K562 (cell line): Measurements from ENCODE around the gene TUBB4B. TPM values are rescaled to one million over a fixed set of nuclear protein-coding genes. Genes with fewer than 3 reads are reported as not detected.

Source experiments
- ARID1B ChIP-seq: fragments of 450-650 bp; IDR thresholded peaks from 2 replicates; pipeline ENCODE4 v1.6.1; 2016; ENCODE audit warnings: antibody characterized with exemption, mild to moderate bottlenecking, inconsistent platforms
- ELF1 ChIP-seq: fragments of 200-800 bp; sonication (Bioruptor generic); IDR thresholded peaks from 2 replicates; pipeline ENCODE4 v1.6.1; 2016; ENCODE audit warnings: missing genetic modification characterization, missing compliant biosample characterization
- FOXA3 ChIP-seq, 2 experiments: fragments of 450-650 bp in 1 of 2; sonication (generic) in 1 of 2; formaldehyde crosslinking; IDR thresholded peaks in 1 of 2; conservative IDR thresholded peaks in 1 of 2; 2 replicates each; pipeline versions ENCODE4 v1.4.0 to v1.8.0; 2020 to 2022; ENCODE audit warnings: mild to moderate bottlenecking in 2 of 2, missing genetic modification reagents in 1 of 2
- HNRNPH1 ChIP-seq: fragments of 200-400 bp; formaldehyde crosslinking; optimal IDR thresholded peaks from 2 replicates; pipeline ENCODE3; 2017; ENCODE audit warnings: low read depth, mild to moderate bottlenecking, low read length, moderate library complexity
- KLF16 ChIP-seq: IDR thresholded peaks from 2 replicates; pipeline ENCODE4 v1.6.1; 2016; ENCODE audit warnings: antibody characterized with exemption
- MAFF ChIP-seq: IDR thresholded peaks from 2 replicates; pipeline ENCODE4 v1.6.1; 2012; ENCODE audit warnings: low read length, improper control_type of control experiment
- MCM3 ChIP-seq: fragments of 450-650 bp; IDR thresholded peaks from 2 replicates; pipeline ENCODE4 v1.6.1; 2016
- NR3C1 ChIP-seq: sonication (generic); formaldehyde crosslinking; IDR thresholded peaks from 2 replicates; pipeline ENCODE4 v1.8.1; 2022; ENCODE audit warnings: missing genetic modification reagents
- PTTG1 ChIP-seq: fragments of 450-650 bp; IDR thresholded peaks from 2 replicates; pipeline ENCODE4 v1.6.1; 2016; ENCODE audit warnings: low read depth, mild to moderate bottlenecking, missing genetic modification characterization, missing compliant biosample characterization
- SMC3 ChIP-seq: conservative IDR thresholded peaks from 2 replicates; pipeline ENCODE4 v1.6.1; 2011; ENCODE audit warnings: low read depth, low read length, improper control_type of control experiment; ENCODE audit not compliant: insufficient read depth
- SOX6 ChIP-seq: fragments of 450-650 bp; IDR thresholded peaks from 2 replicates; pipeline ENCODE4 v1.6.1; 2014; ENCODE audit warnings: mild to moderate bottlenecking
- TEAD1 ChIP-seq, 2 experiments: fragments of 450-650 bp in 1 of 2; sonication (generic) in 1 of 2; formaldehyde crosslinking; IDR thresholded peaks; 2 replicates each; pipeline versions ENCODE4 v1.4.0 to v1.8.0; 2020 to 2022; ENCODE audit warnings: mild to moderate bottlenecking in 2 of 2, missing genetic modification reagents in 1 of 2
- THRAP3 ChIP-seq: fragments of 450-650 bp; IDR thresholded peaks from 2 replicates; pipeline ENCODE4 v1.6.1; 2016; ENCODE audit warnings: mild to moderate bottlenecking, inconsistent platforms, borderline replicate concordance
- ZNF408 ChIP-seq: fragments of 250-450 bp; sonication (Bioruptor Pico); IDR thresholded peaks from 2 replicates; pipeline ENCODE4 v1.4.0; 2020; ENCODE audit warnings: low read depth, mild to moderate bottlenecking, moderate library complexity
- polyA plus RNA-seq, 8 experiments: library from polyadenylated mRNA; depleted of rRNA in 4 of 8; stranded (reverse) in 5 of 8; unstranded in 3 of 8; fragments of >200 nt; fragmentation: Nextera tagmentation in 2 of 8; fragmentation: Illumina TruSeq in 1 of 8; extraction: Ambion mirVana in 2 of 8; extraction: Trizol in 1 of 8; gene quantifications; 2 replicates each; pipeline versions ENCODE4 v1.2.1 to v1.2.3, GENCODE V29; 2011 to 2014; ENCODE audit warnings: inconsistent platforms in 1 of 8, missing spikeins in 1 of 8
- total RNA-seq, 7 experiments: library from RNA; depleted of rRNA in 6 of 7; stranded (reverse); fragments of >200 nt in 6 of 7; fragmentation: Illumina TruSeq in 2 of 7; extraction: Trizol in 2 of 7; gene quantifications; 2 replicates each; pipeline versions ENCODE4 v1.2.1 to v1.2.3, GENCODE V29; 2011 to 2021; ENCODE audit warnings: low replicate concordance in 1 of 7
- TF ChIP-seq, protein P1 (sequence below): fragments of 450-650 bp; IDR thresholded peaks from one replicate; pipeline ENCODE4 v1.6.1; 2018; ENCODE audit warnings: mild to moderate bottlenecking, moderate library complexity; ENCODE audit not compliant: partially characterized antibody
- TF ChIP-seq, protein P2 (sequence below), 2 experiments: fragments of 450-650 bp; IDR thresholded peaks; 2 replicates each; pipeline ENCODE4 v1.6.1; 2016
- TF ChIP-seq, protein P3 (sequence below), 2 experiments: fragments of 450-650 bp; formaldehyde crosslinking in 1 of 2; IDR thresholded peaks; 2 replicates each; pipeline versions ENCODE4 v1.4.0 to v1.6.1; 2014 to 2020; ENCODE audit warnings: mild to moderate bottlenecking in 2 of 2, borderline replicate concordance in 1 of 2, low read depth in 1 of 2

Gene TUBB4B
- total and polyA plus RNA-seq, 9 of the 15 experiments (the other 6 are each of a cell fraction or from before 2014, with no cell fraction given), result 24.1 to 443 (median 268) TPM

DNA sequence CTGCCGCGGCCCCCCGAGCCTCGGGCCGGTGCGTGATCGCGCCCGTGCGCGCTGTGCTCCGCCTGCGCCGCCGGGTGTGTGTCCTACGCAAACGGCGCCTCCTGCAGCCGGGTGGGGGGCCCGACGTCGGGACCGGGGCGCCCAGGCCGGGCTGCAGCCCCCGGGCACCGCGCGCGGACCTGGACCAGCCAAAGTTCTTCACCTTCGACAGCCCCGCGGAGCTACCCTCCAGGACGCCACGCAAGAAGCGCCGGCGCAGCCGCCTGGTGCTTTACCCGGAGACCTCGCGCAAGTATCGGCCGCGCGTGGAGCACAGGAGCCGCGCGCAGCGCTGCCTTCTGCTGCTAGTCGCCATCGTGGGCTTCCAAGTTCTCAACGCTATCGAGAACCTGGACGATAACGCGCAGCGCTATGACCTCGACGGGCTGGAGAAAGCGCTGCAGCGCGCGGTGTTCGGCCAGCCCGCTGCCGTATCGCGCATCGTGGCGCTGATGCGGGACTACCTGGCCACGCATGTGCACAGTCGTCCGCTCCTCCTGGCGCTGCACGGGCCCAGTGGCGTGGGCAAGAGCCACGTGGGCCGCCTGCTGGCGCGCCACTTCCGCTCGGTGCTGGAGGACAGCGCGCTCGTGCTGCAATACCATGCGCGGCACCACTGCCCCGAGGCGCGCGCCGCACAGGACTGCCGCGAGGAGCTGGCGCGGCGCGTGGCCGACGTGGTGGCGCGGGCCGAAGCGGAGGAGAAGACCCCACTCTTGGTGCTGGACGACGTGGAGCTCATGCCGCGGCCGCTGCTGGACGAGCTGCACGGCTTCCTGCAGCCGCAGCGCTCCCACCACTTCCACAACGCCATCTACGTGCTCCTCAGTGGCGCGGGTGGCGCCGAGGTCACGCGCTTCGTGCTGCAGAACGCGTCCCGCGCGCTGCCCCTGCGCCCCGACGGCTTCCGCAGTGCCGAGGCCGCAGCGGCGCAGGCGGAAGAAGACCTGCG is 37.9 kb downstream of the TUBB4B start (continued):
- TF ChIP-seq MAFF, result no peak
- no peak for TF ChIP-seq KLF16
- no peak for TF ChIP-seq PTTG1 (tag)
- TF ChIP-seq, protein P1, sequence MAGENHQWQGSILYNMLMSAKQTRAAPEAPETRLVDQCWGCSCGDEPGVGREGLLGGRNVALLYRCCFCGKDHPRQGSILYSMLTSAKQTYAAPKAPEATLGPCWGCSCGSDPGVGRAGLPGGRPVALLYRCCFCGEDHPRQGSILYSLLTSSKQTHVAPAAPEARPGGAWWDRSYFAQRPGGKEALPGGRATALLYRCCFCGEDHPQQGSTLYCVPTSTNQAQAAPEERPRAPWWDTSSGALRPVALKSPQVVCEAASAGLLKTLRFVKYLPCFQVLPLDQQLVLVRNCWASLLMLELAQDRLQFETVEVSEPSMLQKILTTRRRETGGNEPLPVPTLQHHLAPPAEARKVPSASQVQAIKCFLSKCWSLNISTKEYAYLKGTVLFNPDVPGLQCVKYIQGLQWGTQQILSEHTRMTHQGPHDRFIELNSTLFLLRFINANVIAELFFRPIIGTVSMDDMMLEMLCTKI, result no peak
- TF ChIP-seq FOXA3 (CRISPR knock-in tag; conservative IDR thresholded peaks at IDR 0.05 in 1 of 2, IDR thresholded peaks at IDR 0.05 in 1 of 2), result no peak
- TF ChIP-seq THRAP3, result no peak
- no peak for TF ChIP-seq ELF1 (tag)
- TF ChIP-seq HNRNPH1, result no peak
- TF ChIP-seq NR3C1, result no peak
- no peak for TF ChIP-seq SOX6
- no peak for TF ChIP-seq SMC3
- TF ChIP-seq, protein P2, sequence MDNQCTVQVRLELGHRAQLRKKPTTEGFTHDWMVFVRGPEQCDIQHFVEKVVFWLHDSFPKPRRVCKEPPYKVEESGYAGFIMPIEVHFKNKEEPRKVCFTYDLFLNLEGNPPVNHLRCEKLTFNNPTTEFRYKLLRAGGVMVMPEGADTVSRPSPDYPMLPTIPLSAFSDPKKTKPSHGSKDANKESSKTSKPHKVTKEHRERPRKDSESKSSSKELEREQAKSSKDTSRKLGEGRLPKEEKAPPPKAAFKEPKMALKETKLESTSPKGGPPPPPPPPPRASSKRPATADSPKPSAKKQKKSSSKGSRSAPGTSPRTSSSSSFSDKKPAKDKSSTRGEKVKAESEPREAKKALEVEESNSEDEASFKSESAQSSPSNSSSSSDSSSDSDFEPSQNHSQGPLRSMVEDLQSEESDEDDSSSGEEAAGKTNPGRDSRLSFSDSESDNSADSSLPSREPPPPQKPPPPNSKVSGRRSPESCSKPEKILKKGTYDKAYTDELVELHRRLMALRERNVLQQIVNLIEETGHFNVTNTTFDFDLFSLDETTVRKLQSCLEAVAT (IDR thresholded peaks at IDR 0.05), result peak in 1 of 2 experiments; percentile 78; a peak in 2 of 4 replicates
- no peak for TF ChIP-seq ARID1B
- TF ChIP-seq ZNF408 (CRISPR knock-in tag), result no peak
- no peak for TF ChIP-seq MCM3
- TF ChIP-seq TEAD1 (CRISPR knock-in tag; IDR thresholded peaks at IDR 0.05), result no peak
- TF ChIP-seq, protein P3, sequence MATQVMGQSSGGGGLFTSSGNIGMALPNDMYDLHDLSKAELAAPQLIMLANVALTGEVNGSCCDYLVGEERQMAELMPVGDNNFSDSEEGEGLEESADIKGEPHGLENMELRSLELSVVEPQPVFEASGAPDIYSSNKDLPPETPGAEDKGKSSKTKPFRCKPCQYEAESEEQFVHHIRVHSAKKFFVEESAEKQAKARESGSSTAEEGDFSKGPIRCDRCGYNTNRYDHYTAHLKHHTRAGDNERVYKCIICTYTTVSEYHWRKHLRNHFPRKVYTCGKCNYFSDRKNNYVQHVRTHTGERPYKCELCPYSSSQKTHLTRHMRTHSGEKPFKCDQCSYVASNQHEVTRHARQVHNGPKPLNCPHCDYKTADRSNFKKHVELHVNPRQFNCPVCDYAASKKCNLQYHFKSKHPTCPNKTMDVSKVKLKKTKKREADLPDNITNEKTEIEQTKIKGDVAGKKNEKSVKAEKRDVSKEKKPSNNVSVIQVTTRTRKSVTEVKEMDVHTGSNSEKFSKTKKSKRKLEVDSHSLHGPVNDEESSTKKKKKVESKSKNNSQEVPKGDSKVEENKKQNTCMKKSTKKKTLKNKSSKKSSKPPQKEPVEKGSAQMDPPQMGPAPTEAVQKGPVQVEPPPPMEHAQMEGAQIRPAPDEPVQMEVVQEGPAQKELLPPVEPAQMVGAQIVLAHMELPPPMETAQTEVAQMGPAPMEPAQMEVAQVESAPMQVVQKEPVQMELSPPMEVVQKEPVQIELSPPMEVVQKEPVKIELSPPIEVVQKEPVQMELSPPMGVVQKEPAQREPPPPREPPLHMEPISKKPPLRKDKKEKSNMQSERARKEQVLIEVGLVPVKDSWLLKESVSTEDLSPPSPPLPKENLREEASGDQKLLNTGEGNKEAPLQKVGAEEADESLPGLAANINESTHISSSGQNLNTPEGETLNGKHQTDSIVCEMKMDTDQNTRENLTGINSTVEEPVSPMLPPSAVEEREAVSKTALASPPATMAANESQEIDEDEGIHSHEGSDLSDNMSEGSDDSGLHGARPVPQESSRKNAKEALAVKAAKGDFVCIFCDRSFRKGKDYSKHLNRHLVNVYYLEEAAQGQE (IDR thresholded peaks at IDR 0.05; ENCODE audit: borderline replicate concordance), result no peak
- TF ChIP-seq, protein P3 (CRISPR knock-in tag; IDR thresholded peaks at IDR 0.05; ENCODE audit: low read depth), result no peak
